Nephron (organoid): Measurements from ENCODE around the gene CPT1C.
A peak's percentile ranks its signal among the peaks of the same experiment; 100 is the strongest.

ENCODE experiments used
- H3K27ac Mint-ChIP-seq, 3 experiments: 2 replicates each; pipeline ENCODE4 v1.8.0; 2020; ENCODE audit warnings: mixed read lengths in 3 of 3, mild to moderate bottlenecking in 2 of 3, moderate library complexity in 1 of 3
- H3K27me3 Mint-ChIP-seq: 2 replicates; pipeline ENCODE4 v1.8.0; 2021; ENCODE audit warnings: low read depth, mild to moderate bottlenecking, moderate library complexity, mixed read lengths
- H3K36me3 Mint-ChIP-seq: 2 replicates; pipeline ENCODE4 v1.8.0; 2020; ENCODE audit warnings: low read depth, mixed read lengths
- H3K4me1 Mint-ChIP-seq: 2 replicates; pipeline ENCODE4 v1.8.0; 2020; ENCODE audit warnings: mixed read lengths
- H3K4me3 Mint-ChIP-seq, 3 experiments: 2 replicates each; pipeline ENCODE4 v1.8.0; 2020; ENCODE audit warnings: mild to moderate bottlenecking in 3 of 3, mixed read lengths in 3 of 3, moderate library complexity in 2 of 3
- H3K9me3 Mint-ChIP-seq: 2 replicates; pipeline ENCODE4 v1.8.0; 2020; ENCODE audit warnings: mixed read lengths
- TF ChIP-seq, protein P1 (sequence below), 3 experiments: fragments of 200-600 bp; sonication (generic); IDR thresholded peaks; one replicate each; pipeline ENCODE4 v1.5.0; 2021; ENCODE audit warnings: antibody characterized with exemption in 3 of 3; ENCODE audit not compliant: unreplicated experiment in 3 of 3

Gene CPT1C

DNA sequence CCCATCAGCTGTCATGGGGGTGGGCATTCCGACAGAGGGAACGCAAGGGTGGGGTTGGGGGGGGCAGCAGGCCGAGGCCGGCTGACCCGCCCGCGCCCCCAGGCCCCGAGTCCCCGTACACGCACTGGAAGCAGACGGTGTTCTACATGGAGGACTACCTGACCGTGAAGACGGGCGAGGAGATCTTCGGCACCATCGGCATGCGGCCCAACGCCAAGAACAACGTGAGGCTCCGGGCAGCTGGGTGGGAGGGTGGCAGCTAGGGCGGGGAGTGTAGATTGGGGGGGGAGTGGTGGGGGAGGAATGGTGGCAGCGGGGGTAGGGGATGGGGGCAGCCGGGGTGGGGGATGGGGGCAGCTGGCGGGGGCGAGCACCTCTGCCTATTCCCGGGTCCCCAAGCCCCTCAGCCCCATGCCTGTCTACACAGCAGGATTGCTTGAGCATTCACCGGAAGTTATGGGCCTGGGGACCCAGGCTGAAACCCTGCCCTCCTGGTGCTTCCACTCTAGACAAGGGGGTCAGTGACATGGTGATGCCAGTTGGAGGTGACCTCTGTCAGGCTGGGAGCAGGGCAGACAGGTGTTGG lies 4.3 kb upstream of the CPT1C start:
- Mint-ChIP-seq H3K4me3 (peak overlapping the region in 1 of 3 experiments; percentile 29), H3K4me1 (peaks cover 35% of the 10 kb centered on the region), H3K27ac (peak overlapping the region in 1 of 3 experiments; percentile 49), H3K27me3 (no peaks in the 10 kb centered on the region), H3K9me3 (no peaks in the 10 kb centered on the region), H3K36me3 (peaks cover 42% of the 10 kb centered on the region)
- TF ChIP-seq, protein P1, sequence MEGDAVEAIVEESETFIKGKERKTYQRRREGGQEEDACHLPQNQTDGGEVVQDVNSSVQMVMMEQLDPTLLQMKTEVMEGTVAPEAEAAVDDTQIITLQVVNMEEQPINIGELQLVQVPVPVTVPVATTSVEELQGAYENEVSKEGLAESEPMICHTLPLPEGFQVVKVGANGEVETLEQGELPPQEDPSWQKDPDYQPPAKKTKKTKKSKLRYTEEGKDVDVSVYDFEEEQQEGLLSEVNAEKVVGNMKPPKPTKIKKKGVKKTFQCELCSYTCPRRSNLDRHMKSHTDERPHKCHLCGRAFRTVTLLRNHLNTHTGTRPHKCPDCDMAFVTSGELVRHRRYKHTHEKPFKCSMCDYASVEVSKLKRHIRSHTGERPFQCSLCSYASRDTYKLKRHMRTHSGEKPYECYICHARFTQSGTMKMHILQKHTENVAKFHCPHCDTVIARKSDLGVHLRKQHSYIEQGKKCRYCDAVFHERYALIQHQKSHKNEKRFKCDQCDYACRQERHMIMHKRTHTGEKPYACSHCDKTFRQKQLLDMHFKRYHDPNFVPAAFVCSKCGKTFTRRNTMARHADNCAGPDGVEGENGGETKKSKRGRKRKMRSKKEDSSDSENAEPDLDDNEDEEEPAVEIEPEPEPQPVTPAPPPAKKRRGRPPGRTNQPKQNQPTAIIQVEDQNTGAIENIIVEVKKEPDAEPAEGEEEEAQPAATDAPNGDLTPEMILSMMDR (IDR thresholded peaks at IDR 0.05; ENCODE audit: unreplicated experiment in 3 of 3): no peak

DNA sequence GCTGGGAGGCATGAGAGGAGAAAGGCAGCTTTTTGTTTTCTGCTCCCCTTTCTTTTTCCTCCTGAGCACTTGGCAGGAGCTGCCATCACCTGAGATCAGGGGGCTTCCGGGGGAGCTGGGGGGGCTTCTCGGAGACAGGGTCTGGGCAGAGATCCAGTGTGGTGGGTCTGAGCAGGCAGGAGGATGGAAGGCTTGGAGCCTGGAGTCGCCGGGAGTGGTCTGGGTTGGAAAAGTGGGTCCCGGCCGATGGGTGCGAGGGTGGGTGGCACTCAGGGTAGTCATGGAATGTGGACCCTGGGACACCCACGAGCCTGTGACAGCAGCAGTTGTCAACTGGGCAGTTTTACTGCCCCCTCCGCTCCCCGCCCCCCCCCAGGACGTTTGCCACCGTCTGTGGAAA lies 3.8 kb upstream of the CPT1C start:
- Mint-ChIP-seq H3K27me3 (no peaks in the 10 kb centered on the region), H3K4me1 (peaks cover 35% of the 10 kb centered on the region), H3K9me3 (no peaks in the 10 kb centered on the region), H3K36me3 (peaks cover 38% of the 10 kb centered on the region), H3K4me3 (peak overlapping the region in 1 of 3 experiments; percentile 29), H3K27ac (peak overlapping the region in 2 of 3 experiments; percentile 49 to 86)
- TF ChIP-seq, protein P1 (IDR thresholded peaks at IDR 0.05; ENCODE audit: unreplicated experiment in 3 of 3): no peak

DNA sequence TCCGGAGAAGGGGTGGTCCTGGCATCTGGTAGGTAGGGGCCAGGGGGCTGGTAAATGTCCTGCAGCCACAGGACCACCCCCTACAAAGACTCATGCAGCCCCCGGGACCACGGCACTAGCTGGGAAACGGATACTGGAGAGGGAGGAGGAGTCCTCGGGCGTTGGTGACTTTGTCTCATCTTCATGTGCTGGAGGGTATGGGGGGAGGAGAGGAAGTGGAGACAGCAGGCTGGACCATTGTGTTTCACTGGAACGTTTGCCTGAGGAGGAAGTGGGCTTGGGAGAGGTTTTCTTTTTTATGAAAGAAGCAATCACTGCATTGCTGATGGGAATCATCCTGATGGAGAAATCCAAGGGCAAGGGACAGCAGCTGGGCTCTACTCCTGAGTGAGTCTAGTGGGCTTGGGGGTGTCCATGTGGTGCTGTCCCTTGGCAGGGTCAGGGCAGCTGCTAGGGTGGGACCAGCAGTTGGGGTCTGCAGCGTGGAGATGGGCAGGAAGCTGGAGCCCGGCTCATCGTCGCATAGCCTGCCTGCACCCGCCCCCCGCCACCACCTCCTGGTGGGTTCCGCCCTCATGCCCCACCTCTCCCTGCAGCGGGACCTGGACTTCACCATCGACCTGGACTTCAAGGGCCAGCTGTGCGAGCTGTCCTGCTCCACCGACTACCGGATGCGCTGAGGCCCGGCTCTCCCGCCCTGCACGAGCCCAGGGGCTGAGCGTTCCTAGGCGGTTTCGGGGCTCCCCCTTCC lies 3.2 kb upstream of the CPT1C start:
- H3K36me3 Mint-ChIP-seq: peaks cover 33% of the 10 kb centered on the region
- no peaks in the 10 kb centered on the region for H3K9me3 Mint-ChIP-seq
- peak overlapping the region in 2 of 3 experiments; percentile 69 to 79 for H3K4me3 Mint-ChIP-seq
- TF ChIP-seq, protein P1 (IDR thresholded peaks at IDR 0.05; ENCODE audit: unreplicated experiment in 3 of 3): no peak
- H3K4me1 Mint-ChIP-seq: peaks cover 40% of the 10 kb centered on the region
- peak overlapping the region; percentile 34 to 86 (median 70) for H3K27ac Mint-ChIP-seq
- no peaks in the 10 kb centered on the region for H3K27me3 Mint-ChIP-seq

DNA sequence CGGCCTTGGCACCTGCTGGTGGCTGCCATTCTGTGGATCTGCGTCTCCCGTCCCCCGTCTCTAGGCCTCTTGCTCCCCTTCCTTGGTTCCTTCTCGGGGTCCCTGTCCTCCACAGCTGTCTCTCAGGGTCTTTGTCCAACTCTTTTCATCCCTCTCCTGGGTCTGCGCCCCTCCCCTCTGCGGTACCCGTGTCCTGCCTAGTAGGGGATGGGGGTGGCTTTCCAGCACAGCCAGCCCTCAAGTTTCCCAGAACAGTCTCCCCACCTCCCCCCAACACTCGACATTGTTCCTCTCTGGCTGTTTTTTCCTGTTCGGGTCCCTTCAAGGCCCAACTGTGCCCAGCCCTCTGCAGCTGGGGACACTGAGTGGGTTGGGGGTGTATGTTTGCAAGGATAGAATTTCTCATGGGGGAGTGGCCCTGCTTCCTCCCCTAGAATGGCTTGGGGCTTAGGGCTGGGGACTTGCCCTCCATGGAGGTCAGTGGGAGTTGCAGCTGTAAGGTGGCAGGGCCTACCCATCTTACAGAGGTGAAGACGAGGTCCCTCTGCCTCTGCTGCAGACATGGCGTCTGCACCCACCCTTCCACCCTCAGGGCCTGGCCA lies 2.3 kb upstream of the CPT1C start:
- Mint-ChIP-seq H3K9me3 (no peaks in the 10 kb centered on the region), H3K4me3 (peak overlapping the region in 2 of 3 experiments; percentile 46 to 72), H3K4me1 (peaks cover 41% of the 10 kb centered on the region), H3K27me3 (no peaks in the 10 kb centered on the region), H3K36me3 (peaks cover 25% of the 10 kb centered on the region), H3K27ac (peak overlapping the region; percentile 30 to 38 (median 38))
- TF ChIP-seq, protein P1 (IDR thresholded peaks at IDR 0.05; ENCODE audit: unreplicated experiment in 3 of 3): no peak

DNA sequence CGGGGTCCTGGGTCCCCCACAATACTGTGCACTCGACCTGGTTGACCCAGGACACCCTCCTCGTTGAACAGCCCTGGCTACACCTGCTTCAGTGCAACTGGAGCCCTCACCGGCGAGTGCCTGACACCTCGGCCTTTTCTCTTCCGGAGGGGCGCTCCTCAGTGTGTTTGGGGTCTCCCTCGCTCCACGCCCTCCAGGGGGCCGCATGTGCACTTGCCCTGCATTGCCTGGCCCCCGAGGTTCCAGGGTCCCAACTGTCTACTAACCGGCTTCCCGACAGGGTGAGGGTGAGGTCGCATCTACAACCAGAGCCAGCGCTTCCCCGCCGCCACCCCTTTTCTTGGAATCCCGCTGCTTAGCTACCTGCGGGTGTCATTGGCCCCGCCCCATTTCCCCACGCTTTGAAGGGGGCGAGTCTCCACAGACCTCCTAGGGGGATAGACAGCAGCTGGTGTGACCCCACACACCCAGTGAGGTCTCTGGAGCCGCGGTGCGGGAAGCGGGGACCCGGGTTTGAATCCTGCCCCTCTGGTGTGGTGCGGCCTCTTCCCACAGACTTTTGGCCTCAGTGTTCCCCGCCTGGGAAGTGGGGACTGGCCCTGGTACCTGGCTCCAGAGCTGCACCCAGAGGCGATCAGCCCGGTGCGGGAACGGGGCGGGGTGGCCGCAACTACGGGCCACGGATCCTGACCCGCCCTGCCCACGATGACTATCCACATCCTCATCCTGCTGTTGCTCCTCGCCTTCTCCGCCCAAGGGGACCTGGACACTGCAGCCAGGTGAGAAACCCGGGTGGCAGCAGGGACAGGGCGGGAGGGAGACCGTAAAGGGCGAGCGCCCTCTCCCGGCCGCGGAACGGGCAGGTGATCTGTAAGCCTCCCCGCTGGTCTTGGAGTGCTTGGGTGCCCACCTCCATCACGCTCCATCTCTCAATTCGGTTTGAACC lies 1.5 kb upstream of the CPT1C start, which contains the start of gene ADM5:
Gene ADM5, plus strand, starts transcription at position 462 of the 946 bp plus-strand sequence. Its CDS starts 244 bp downstream, at position 706.
- Mint-ChIP-seq H3K4me3 (peak within 1 kb of the TSS; percentile 83 to 87 (median 85)), H3K9me3 (no peaks in the 10 kb centered on the region), H3K36me3 (peaks cover 23% of the 10 kb centered on the region), H3K27ac (peak within 1 kb of the TSS; percentile 82 to 91 (median 89)), H3K4me1 (peaks cover 41% of the 10 kb centered on the region), H3K27me3 (no peaks in the 10 kb centered on the region)
- TF ChIP-seq, protein P1 (IDR thresholded peaks at IDR 0.05; ENCODE audit: unreplicated experiment in 3 of 3): peak; percentile 45 to 59 (median 46)
